SK-N-SH (cell line): ENCODE measurements around the gene TPP1. TPM values are rescaled to one million over a fixed set of nuclear protein-coding genes. Genes with fewer than 3 reads are reported as not detected.
A peak's percentile ranks its signal among the peaks of the same experiment; 100 is the strongest.

Experiments
- ELF1 ChIP-seq: IDR thresholded peaks from 2 replicates; pipeline ENCODE4 v1.4.0; 2012
- EP300 ChIP-seq, 2 experiments: IDR thresholded peaks; 2 replicates each; pipeline versions ENCODE4 v1.4.0 to v1.6.1; 2012; ENCODE audit warnings: borderline replicate concordance in 1 of 2, low read depth in 1 of 2, low read length in 1 of 2
- FOXJ3 ChIP-seq: sonication (generic); formaldehyde crosslinking; IDR thresholded peaks from 2 replicates; pipeline ENCODE4 v1.5.1; 2020; ENCODE audit warnings: mild to moderate bottlenecking, missing genetic modification reagents
- NFIC ChIP-seq: IDR thresholded peaks from 2 replicates; pipeline ENCODE4 v1.4.0; 2012; ENCODE audit warnings: borderline replicate concordance
- NRF1 ChIP-seq: IDR thresholded peaks from 2 replicates; pipeline ENCODE4 v1.6.1; 2012; ENCODE audit warnings: low read depth, mild to moderate bottlenecking, low read length
- POLR2AphosphoS5 ChIP-seq: IDR thresholded peaks from 2 replicates; pipeline ENCODE4 v1.6.1; 2012; ENCODE audit warnings: low read depth, low read length
- RCOR1 ChIP-seq: fragments of 150-350 bp; IDR thresholded peaks from 2 replicates; pipeline ENCODE4 v1.6.1; 2017; ENCODE audit warnings: antibody characterized with exemption, low read length
- RFX5 ChIP-seq: IDR thresholded peaks from 2 replicates; pipeline ENCODE4 v1.6.1; 2012; ENCODE audit warnings: mild to moderate bottlenecking, improper control_type of control experiment, low read length
- RXRA ChIP-seq: IDR thresholded peaks from 2 replicates; pipeline ENCODE4 v1.4.0; 2012; ENCODE audit warnings: low read depth, mild to moderate bottlenecking, borderline replicate concordance
- SIN3A ChIP-seq: IDR thresholded peaks from 2 replicates; pipeline ENCODE4 v1.6.1; 2012; ENCODE audit warnings: low read depth, mild to moderate bottlenecking, low read length, moderate library complexity, borderline replicate concordance
- SMC3 ChIP-seq: IDR thresholded peaks from 2 replicates; pipeline ENCODE4 v1.6.1; 2012; ENCODE audit warnings: low read depth, low read length, improper control_type of control experiment
- polyA plus RNA-seq, 3 experiments: library from polyadenylated mRNA; depleted of rRNA; stranded (reverse); fragments of >200 nt; gene quantifications; 2 replicates each; pipeline ENCODE4 v1.2.3, GENCODE V29; 2012
- TF ChIP-seq, protein P1 (sequence below): IDR thresholded peaks from 2 replicates; pipeline ENCODE4 v1.4.0; 2012; ENCODE audit warnings: low read depth, borderline replicate concordance
- TF ChIP-seq, protein P2 (sequence below): fragments of 200-600 bp; sonication (generic); IDR thresholded peaks from 2 replicates; pipeline ENCODE4 v1.6.1; 2017; ENCODE audit warnings: antibody characterized with exemption, mild to moderate bottlenecking, moderate library complexity
- TF ChIP-seq, protein P3 (sequence below): IDR thresholded peaks from 2 replicates; pipeline ENCODE4 v1.4.0; 2012; ENCODE audit warnings: low read depth, borderline replicate concordance
- TF ChIP-seq, protein P4 (sequence below): fragments of 150-350 bp; IDR thresholded peaks from 2 replicates; pipeline ENCODE4 v1.6.1; 2016; ENCODE audit warnings: mild to moderate bottlenecking, low read depth, low read length

Gene TPP1
- polyA plus RNA-seq, 1 of the 3 experiments (the other 2 are of a cell fraction) = 105 TPM

DNA sequence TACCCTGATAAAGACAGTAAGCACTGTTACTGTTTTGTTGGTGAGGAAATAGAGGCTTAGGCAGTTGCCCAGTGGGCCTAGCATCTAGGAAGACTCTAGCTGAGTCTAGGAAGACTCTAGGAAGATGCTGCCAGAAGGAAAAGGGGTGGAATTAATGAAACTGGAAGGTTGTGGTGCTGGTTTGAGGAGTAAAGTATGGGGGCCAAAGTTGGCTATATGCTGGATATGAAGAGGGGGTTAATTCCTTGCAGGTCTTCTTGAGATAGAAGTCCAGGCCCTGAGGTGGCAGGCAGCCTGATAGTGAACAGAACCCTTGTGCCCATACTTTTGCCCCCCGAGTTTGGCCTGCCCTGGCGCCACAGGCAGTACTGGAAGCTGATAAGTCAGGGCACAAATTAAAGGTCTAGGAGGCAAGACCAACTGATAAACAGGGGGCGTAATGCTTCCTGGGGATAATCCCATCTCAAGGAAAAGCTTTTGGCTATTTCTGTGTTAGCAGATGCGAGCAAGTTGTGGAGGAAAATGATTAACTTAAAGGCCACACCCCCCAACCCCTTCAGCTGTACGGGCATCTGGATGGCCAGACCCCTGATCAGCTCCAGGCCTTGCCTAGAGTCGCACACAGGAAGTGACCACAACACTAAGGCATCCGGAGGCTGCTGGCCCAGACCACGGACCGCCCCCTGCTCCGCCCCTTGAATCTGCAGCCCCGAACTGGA, 12.6 kb downstream of the TPP1 start (continued):
- peak; percentile 77 for TF ChIP-seq POLR2AphosphoS5
- TF ChIP-seq RXRA = no peak
- peak; percentile 32; the same call in 1 of the 2 replicates for TF ChIP-seq RCOR1
- TF ChIP-seq, protein P1, sequence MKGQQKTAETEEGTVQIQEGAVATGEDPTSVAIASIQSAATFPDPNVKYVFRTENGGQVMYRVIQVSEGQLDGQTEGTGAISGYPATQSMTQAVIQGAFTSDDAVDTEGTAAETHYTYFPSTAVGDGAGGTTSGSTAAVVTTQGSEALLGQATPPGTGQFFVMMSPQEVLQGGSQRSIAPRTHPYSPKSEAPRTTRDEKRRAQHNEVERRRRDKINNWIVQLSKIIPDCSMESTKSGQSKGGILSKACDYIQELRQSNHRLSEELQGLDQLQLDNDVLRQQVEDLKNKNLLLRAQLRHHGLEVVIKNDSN = no peak
- TF ChIP-seq, protein P2, sequence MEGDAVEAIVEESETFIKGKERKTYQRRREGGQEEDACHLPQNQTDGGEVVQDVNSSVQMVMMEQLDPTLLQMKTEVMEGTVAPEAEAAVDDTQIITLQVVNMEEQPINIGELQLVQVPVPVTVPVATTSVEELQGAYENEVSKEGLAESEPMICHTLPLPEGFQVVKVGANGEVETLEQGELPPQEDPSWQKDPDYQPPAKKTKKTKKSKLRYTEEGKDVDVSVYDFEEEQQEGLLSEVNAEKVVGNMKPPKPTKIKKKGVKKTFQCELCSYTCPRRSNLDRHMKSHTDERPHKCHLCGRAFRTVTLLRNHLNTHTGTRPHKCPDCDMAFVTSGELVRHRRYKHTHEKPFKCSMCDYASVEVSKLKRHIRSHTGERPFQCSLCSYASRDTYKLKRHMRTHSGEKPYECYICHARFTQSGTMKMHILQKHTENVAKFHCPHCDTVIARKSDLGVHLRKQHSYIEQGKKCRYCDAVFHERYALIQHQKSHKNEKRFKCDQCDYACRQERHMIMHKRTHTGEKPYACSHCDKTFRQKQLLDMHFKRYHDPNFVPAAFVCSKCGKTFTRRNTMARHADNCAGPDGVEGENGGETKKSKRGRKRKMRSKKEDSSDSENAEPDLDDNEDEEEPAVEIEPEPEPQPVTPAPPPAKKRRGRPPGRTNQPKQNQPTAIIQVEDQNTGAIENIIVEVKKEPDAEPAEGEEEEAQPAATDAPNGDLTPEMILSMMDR = peak; percentile 14; the same call in 1 of the 2 replicates
- TF ChIP-seq ELF1 = peak; percentile 59
- peak; percentile 54; the same call in 1 of the 2 replicates for TF ChIP-seq SIN3A
- no peak for TF ChIP-seq NRF1
- TF ChIP-seq, protein P3, sequence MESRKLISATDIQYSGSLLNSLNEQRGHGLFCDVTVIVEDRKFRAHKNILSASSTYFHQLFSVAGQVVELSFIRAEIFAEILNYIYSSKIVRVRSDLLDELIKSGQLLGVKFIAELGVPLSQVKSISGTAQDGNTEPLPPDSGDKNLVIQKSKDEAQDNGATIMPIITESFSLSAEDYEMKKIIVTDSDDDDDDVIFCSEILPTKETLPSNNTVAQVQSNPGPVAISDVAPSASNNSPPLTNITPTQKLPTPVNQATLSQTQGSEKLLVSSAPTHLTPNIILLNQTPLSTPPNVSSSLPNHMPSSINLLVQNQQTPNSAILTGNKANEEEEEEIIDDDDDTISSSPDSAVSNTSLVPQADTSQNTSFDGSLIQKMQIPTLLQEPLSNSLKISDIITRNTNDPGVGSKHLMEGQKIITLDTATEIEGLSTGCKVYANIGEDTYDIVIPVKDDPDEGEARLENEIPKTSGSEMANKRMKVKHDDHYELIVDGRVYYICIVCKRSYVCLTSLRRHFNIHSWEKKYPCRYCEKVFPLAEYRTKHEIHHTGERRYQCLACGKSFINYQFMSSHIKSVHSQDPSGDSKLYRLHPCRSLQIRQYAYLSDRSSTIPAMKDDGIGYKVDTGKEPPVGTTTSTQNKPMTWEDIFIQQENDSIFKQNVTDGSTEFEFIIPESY = no peak
- no peak; the same call in 1 of the 2 replicates for TF ChIP-seq NFIC
- TF ChIP-seq FOXJ3 (CRISPR knock-in tag) = no peak
- TF ChIP-seq EP300 (IDR thresholded peaks at IDR 0.05; ENCODE audit: borderline replicate concordance in 1 of 2, low read depth in 1 of 2, low read length in 1 of 2) = no peak; a peak in 1 of 4 replicates
- TF ChIP-seq, protein P4, sequence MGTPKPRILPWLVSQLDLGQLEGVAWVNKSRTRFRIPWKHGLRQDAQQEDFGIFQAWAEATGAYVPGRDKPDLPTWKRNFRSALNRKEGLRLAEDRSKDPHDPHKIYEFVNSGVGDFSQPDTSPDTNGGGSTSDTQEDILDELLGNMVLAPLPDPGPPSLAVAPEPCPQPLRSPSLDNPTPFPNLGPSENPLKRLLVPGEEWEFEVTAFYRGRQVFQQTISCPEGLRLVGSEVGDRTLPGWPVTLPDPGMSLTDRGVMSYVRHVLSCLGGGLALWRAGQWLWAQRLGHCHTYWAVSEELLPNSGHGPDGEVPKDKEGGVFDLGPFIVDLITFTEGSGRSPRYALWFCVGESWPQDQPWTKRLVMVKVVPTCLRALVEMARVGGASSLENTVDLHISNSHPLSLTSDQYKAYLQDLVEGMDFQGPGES = no peak
- TF ChIP-seq SMC3 = no peak
- TF ChIP-seq RFX5 = no peak
